ENCODE results near the gene AVPI1.
"Not testable (repeated sequence)": the region's sequence is repeated elsewhere in the genome, so short reads cannot be mapped to it uniquely, and the experiment has no call there.

The AVPI1 gene

DNA sequence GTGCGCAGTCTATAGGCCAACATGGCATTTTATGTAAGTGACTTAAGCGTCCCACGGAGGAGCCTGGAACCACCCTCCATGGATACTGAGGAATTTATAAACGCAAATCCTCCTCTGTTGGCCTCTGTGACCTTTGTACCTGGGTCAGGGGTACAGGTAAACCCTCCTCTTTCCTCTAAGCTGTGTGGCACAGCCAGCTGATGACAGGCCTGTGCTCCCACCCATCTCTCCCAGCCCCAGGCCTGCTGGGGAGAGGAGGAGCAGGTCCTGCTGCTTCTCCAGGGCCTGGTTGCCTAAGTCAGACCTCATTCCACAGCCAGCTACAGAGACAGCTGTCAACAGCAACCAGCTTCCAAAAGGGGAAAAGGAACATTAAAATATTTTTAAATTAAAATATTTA lies 5.0 kb downstream of the AVPI1 start:
- no peak for DNase-seq (ENCODE audit: low read depth)

GRCh38 chr10:97679594-97679993 lies 7.4 kb downstream of the AVPI1 start:
- no peak for DNase-seq (ENCODE audit: low read depth)

- DNase-seq (ENCODE audit: low read depth) = peak; percentile 15
Measured at GRCh38 chr10:97676770-97677581, 10.1 kb downstream of the AVPI1 start.

- DNase-seq (ENCODE audit: low read depth) = no peak
Measured at GRCh38 chr10:97675222-97675621, 11.8 kb downstream of the AVPI1 start.

- no peak for DNase-seq (ENCODE audit: low read depth)
Measured at GRCh38 chr10:97673736-97674525, 13.1 kb downstream of the AVPI1 start.

DNA sequence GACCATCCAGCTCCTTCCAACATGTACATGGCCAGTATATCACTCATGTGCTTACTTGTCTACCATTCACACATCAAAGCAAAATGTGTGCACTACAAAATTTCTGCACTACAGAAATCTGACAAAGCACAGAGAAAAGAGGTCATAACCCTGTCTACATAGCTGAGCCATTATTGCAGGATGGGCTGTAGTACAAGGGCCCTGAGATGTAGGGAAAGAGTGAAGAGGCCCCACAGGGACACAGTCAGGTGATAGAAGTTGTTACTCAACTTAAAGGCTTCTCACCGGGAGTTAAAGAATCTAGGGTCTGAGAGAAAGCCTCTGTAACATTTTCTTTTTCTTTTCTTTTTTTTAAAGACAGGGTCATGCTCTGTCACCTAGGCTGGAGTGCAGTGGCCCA lies 17.5 kb downstream of the AVPI1 start:
- no peak for DNase-seq (ENCODE audit: low read depth)

DNA sequence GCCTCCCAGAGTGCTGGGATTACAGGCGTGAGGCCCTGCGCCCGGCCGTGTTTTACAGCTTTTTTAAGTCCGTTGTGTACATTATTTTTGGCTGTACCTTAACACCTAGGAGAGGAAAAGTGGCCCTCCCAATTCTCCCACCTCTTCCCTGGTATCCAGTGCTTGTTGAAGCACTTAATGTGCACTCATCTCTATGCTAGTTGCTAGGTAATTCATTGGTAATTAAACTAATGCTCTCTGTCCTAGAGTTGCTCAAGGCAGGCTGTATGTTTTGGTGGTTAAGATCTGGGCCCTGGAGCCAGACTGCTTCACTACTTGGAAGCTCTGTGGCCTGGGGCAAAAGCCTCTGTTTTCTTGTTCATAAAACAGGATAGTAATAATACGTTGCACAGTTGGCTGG lies 19.6 kb downstream of the AVPI1 start:
- no peak for DNase-seq (ENCODE audit: low read depth)

DNA sequence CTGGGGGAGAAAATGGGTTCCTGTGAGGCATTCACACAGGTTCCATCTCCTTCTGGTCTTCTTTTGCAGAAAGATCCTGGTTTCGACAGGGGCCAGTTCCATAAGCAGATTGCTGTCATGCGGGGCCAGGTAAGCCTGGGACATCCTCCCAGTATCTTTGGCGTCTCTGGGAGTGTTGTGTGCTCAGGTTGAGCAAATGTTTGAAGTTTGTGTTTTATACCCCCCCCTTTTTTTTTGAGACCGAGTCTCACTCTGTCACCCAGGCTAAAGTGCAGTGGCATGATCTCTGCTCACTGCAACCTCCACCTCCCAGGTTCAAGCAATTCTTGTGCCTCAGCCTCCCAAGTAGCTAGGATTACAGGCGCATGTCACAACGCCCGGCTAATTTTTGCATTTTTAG lies 20.0 kb downstream of the AVPI1 start:
- DNase-seq (ENCODE audit: low read depth) = no peak

GRCh38 chr10:97664282-97664850 lies 22.7 kb downstream of the AVPI1 start:
- DNase-seq (ENCODE audit: low read depth) = no peak

DNA sequence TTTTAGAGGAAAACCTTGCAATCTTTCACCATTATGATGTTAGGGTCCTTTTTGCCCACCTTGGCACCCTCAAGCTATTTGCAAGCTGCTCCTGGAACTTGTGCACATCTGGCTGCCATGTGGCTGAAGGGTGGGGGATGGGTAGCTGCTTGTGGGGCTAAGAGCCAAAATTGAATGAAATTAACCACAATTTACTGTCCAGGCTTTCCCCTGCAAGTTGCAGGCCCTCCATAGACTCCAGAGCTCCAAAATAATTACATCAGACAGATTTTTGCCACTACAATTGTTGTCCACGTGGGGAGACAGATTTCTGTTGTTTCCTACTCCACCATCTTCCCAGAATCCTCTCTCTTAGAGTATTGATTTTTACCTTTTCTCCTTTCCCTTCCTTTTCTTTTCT lies 27.5 kb downstream of the AVPI1 start:
- DNase-seq (ENCODE audit: low read depth) = no peak

- DNase-seq (ENCODE audit: low read depth) = no peak
Measured at GRCh38 chr10:97656777-97657176, 30.3 kb downstream of the AVPI1 start.

- no peak for DNase-seq (ENCODE audit: low read depth)
Measured at GRCh38 chr10:97651773-97652172, 35.3 kb downstream of the AVPI1 start.

- DNase-seq (ENCODE audit: low read depth) = no peak
Measured at GRCh38 chr10:97650726-97651125, 36.3 kb downstream of the AVPI1 start.

- DNase-seq (ENCODE audit: low read depth) = not testable (repeated sequence)
Measured at GRCh38 chr10:97649405-97649750, 37.7 kb downstream of the AVPI1 start.

DNA sequence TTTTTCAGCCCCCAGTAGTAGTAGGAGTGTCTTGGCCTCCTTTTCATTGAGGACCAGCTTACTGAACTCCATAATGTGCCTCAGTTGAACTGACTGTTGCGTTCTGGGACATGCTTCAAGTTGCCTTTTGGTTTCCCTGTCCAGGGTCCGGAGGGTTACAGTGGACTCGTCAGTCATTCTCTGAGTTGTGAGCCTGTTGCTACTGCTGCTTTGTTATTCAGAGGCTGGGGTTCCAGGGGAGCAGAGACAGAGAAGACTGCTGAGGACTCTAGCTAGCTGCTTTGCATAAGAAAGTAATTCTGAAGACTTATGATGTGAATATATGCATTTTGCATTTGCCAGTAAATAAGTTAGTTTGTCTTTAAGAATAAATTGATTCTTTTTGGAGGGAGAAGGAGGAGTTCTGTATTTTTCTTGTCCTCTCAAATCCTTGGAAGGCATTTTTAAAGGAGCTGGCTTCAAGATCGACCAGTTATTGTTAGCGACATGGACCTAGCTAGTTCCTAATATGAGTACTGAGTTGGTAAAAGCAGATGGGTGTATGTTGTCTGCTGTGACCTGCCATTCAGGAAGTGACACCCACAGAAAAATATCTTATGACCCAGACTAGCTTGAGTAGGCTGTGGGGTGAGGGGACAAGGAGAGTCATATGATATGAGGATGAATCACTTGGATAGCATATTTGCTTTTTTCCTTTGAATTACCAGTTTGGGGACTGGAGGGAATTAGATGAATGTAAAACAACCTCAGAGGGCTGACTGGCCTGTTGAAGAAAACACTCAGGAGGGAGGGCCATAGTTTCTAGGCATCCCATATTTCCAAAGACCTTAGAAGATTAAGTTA lies 38.3 kb downstream of the AVPI1 start:
- no peak for DNase-seq (ENCODE audit: low read depth)

GRCh38 chr10:97647556-97647955 lies 39.5 kb downstream of the AVPI1 start:
- DNase-seq (ENCODE audit: low read depth) = no peak

GRCh38 chr10:97644936-97645335 lies 42.1 kb downstream of the AVPI1 start:
- DNase-seq (ENCODE audit: low read depth) = no peak

GRCh38 chr10:97643441-97643985 lies 43.5 kb downstream of the AVPI1 start:
- no peak for DNase-seq (ENCODE audit: low read depth)

DNA sequence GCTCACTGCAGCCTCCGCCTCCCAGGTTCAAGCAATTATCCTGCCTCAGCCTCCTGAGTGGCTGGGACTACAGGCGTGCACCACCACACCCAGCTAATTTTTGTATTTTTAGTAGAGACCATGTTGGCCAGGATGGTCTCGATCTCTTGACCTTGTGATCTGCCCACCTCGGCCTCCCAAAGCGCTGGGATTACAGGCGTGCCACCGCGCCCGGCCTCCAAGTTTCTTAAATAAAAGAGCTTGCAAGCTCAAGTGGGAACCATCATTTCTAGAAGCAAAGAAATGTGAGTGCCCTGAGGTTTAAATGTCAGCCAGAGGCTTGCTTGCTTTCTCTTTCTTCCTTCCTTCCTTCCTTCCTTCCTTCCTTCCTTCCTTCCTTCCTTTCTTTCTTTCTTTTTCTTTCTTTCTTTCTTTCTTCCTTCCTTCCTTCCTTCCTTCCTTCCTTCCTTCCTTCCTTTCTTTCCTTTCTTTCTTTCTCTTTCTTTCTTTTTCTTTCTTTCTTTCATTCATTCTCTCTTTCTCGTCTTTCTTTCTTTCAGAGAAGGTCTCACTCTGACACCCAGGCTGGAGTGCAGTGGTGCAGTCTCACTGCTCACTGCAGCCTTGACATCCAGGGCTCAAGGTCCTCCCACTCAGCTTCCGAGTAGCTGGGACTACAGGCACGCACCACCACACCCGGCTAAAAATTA lies 44.4 kb downstream of the AVPI1 start:
- not testable (repeated sequence) for DNase-seq (ENCODE audit: low read depth)

- DNase-seq (ENCODE audit: low read depth) = no peak
Measured at GRCh38 chr10:97640868-97641811, 45.9 kb downstream of the AVPI1 start.
